Measurements from ENCODE around the gene ALLC.

GRCh38 chr2:3626118-3626811 is 31.7 kb upstream of the ALLC start:
- TF ChIP-seq POLR2AphosphoS5 (IDR thresholded peaks at IDR 0.05) = peak in 1 of 2 donors; percentile 36
- TF ChIP-seq, protein P1, sequence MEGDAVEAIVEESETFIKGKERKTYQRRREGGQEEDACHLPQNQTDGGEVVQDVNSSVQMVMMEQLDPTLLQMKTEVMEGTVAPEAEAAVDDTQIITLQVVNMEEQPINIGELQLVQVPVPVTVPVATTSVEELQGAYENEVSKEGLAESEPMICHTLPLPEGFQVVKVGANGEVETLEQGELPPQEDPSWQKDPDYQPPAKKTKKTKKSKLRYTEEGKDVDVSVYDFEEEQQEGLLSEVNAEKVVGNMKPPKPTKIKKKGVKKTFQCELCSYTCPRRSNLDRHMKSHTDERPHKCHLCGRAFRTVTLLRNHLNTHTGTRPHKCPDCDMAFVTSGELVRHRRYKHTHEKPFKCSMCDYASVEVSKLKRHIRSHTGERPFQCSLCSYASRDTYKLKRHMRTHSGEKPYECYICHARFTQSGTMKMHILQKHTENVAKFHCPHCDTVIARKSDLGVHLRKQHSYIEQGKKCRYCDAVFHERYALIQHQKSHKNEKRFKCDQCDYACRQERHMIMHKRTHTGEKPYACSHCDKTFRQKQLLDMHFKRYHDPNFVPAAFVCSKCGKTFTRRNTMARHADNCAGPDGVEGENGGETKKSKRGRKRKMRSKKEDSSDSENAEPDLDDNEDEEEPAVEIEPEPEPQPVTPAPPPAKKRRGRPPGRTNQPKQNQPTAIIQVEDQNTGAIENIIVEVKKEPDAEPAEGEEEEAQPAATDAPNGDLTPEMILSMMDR (IDR thresholded peaks at IDR 0.05) = no peak
